ENCODE results near the gene RAP1GDS1.

GRCh38 chr4:98310867-98311266, 49.7 kb downstream of the RAP1GDS1 start:
- TF ChIP-seq, protein P1, sequence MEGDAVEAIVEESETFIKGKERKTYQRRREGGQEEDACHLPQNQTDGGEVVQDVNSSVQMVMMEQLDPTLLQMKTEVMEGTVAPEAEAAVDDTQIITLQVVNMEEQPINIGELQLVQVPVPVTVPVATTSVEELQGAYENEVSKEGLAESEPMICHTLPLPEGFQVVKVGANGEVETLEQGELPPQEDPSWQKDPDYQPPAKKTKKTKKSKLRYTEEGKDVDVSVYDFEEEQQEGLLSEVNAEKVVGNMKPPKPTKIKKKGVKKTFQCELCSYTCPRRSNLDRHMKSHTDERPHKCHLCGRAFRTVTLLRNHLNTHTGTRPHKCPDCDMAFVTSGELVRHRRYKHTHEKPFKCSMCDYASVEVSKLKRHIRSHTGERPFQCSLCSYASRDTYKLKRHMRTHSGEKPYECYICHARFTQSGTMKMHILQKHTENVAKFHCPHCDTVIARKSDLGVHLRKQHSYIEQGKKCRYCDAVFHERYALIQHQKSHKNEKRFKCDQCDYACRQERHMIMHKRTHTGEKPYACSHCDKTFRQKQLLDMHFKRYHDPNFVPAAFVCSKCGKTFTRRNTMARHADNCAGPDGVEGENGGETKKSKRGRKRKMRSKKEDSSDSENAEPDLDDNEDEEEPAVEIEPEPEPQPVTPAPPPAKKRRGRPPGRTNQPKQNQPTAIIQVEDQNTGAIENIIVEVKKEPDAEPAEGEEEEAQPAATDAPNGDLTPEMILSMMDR (IDR thresholded peaks at IDR 0.05 in 4 of 5, conservative IDR thresholded peaks at IDR 0.05 in 1 of 5), result no peak
- TF ChIP-seq POLR2A (IDR thresholded peaks at IDR 0.05), result no peak
